HG02840 (cell line): ENCODE data around the gene SLC66A1.

Experiments
- ATAC-seq: cut with Tn5 transposase; IDR thresholded peaks from one replicate; pipeline ENCODE4 v1.9.1; 2021; ENCODE audit warnings: mild to moderate bottlenecking, moderate library complexity, moderate number of reproducible peaks; ENCODE audit not compliant: unreplicated experiment, low FRiP score

SLC66A1 gene

GRCh38 chr1:19341201-19342061, 29.3 kb downstream of the SLC66A1 start:
- no peak for ATAC-seq

DNA sequence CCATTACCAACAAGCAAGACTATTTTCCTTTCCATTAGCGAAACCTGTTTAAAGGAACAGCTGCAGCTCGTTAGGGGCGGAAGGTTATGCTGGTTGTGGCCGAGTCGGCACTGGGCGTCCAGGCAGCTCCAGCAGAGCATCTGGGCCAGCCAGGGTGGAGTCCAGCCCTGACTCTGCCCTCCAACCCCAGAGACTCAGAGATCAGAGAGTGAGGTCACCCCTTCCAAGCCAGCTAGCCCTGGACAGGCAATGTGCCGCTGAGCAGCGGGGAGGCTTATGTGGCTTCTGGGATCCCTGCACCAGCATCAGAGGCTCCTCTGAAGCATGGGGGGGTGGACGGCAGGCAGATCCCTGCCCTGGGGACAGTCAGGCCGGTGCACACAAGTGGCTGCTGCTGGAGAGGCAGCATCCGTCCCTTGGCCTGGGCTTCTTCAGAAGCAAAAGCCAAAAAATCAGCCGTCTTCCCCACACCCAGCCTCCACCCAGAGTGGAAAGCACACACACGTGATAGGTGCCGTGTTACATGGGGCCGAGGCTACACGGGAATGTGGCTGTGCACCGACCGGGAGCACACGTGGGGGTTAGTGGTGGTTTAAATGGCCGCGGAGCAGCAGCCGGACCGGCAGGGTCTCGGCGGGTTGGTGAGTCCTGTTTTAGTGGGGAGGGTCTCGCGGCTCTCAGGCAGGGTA, 30.1 kb downstream of the SLC66A1 start:
- ATAC-seq, result no peak

GRCh38 chr1:19342894-19343616, 30.9 kb downstream of the SLC66A1 start:
- no peak for ATAC-seq

GRCh38 chr1:19343617-19344350, 31.7 kb downstream of the SLC66A1 start:
- no peak for ATAC-seq

GRCh38 chr1:19344372-19344810, 32.3 kb downstream of the SLC66A1 start:
- ATAC-seq, result no peak

- ATAC-seq, result no peak
Measured at GRCh38 chr1:19344831-19345230, 32.7 kb downstream of the SLC66A1 start.

- ATAC-seq, result no peak
Measured at GRCh38 chr1:19345391-19345790, 33.3 kb downstream of the SLC66A1 start.

DNA sequence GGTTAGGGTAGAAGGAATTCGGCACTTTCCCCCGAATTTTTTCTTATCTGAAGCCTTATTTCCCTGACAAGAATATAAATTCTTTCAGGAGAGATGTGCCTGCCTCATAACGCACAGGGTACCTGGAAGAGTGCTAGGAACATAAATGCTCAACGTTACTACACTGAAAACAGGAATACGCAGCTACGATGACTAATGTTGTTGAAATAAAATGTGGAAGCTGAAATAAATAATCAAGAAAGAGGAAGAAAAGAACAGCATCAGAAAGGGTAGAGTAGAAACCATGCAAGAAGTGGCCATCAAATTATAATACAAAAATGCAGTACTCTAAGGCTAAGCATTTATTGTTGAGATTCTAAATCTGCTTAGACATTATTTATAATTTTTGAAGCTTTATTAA, 33.9 kb downstream of the SLC66A1 start:
- no peak for ATAC-seq

DNA sequence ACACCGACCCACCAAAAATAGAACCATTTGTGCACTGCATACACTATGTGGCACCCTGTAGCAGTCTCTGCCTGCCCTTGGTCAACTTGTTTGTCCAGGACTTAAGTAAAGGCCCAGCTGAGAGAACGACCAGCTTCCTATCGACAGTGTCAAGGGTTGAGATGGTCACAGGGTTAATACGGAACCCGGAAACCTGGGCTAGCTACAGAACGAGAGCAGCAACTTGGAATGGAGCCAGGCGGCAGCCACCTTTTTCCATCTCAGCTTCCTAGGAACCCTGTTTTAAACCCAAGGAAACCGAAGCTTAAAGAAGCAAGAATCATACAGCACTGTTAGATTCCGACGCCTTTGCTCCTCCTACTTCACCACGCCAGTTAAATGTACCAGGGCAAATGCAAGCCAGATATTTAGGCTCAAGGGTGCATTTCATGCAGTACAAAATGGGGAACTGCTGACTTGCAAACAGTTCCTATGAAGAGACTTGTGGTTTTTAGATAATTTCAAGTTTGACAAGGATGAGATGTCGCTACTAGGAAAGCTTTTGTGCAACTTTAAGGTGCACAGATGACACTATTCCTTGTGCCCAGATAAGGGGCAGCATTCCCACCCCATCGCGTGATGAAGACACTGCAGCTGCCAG, 35.5 kb downstream of the SLC66A1 start:
- ATAC-seq, result no peak

DNA sequence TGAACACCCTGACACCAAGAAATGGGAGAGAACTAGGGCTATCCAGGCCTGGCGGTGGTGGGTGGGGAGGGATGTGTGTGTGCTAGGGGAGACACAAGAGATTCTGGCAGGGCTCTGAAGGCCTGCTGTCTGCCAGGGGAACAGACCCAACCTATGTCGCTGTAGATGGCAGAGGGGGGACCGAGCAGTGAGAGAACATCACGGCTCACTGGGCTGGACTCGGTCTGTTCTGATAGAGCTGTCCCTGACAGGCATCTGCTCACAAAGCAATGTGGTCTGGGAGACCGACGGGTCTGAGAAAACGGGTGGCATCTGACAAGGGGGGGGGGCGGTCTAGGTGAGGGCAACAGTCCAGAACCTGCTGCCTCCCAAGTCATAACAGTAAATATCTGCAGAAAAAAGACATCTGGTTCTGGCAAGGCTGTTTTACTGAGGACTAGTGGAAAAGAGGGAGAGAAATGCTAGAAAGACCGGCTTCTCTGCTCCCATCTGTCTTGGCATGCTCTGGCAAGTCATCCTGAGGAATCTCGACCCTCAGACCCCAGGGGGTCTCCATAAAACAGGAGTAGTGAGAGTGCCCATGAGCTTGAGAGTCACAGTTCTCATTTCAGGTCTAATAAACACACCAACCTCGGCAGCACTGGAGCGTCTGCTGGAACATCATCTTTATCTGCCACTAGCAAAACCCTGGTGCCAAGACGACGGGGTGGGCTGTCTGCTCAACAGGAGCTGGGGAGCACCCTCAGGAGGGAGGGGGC, 36.5 kb downstream of the SLC66A1 start:
- no peak for ATAC-seq

- no peak for ATAC-seq
Measured at GRCh38 chr1:19349999-19350398, 37.9 kb downstream of the SLC66A1 start.

DNA sequence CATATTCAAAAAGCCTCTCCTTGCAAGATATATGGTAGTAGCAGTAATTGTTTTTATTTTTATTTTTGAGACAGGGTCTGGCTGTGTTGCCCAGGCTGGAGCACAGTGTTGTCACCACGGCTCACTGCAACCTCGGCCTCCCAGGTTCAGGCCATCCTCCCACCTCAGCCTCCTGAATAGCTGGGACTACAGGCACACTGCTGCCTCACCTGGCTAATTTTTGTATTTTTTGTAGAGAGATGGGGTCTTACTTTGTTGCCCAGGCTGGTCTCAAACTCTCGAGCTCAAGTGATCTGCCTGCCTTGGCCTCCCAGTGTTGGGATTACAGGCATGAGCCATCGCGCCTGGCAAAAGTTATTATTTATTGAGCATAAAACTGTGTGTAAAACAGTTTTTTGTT, 38.4 kb downstream of the SLC66A1 start:
- ATAC-seq, result no peak

- ATAC-seq, result no peak
Measured at GRCh38 chr1:19351873-19352272, 39.7 kb downstream of the SLC66A1 start.

GRCh38 chr1:19352839-19353238, 40.7 kb downstream of the SLC66A1 start:
- ATAC-seq, result no peak

- no peak for ATAC-seq
Measured at GRCh38 chr1:19353596-19353995, 41.5 kb downstream of the SLC66A1 start.

- ATAC-seq, result no peak
Measured at GRCh38 chr1:19354531-19354981, 42.4 kb downstream of the SLC66A1 start.

DNA sequence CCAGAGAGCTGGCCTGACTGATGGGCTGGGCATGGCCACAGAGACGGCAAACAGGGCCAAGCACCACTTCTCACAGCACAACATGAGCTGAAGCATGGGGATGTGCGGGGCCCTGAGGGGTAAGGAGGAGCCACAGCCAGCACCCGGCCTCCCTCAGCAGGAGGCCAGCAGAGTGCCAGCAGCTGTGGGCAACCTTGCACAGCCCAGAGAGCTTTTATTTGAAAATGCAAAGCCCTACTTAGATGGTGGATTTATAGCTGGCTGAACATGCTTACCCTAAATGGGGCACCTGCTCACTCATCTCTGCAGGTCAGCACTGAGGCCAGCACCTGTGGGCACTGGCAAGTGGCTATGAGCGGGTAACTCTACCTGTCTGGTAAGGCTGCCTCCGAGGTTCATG, 44.1 kb downstream of the SLC66A1 start:
- ATAC-seq, result no peak

DNA sequence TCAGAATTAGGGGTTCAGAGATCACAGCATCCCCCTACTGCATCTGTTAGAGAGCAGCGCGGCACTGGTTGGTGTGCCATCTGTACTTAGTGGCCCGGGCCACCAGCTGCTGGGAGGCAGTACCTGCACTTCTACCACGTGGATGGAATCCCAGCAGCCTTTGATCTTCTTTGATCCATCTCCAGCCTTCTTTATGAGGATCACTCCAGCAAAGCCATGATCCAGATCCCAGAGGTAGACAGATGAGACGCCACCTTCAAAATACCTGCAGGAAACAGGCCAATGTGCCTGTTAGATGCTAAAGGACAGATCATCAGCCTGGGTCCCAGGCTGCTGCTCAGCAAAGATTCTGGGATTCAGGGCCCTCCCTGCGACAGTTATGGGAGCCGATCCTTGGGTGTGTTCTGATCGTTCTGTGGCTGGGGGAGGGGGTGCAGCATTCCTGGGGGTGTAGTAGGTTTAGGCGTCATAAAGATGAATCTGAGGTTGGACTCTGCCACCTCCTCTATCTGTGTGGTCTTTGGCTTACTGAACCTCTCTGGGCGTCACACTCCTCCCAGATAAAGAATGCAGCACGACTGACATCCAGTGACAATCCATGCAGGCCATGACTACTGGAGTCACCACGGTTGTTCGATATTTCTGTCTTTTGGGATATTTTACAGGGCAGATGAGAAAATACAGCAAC, 45.3 kb downstream of the SLC66A1 start:
- ATAC-seq, result no peak

DNA sequence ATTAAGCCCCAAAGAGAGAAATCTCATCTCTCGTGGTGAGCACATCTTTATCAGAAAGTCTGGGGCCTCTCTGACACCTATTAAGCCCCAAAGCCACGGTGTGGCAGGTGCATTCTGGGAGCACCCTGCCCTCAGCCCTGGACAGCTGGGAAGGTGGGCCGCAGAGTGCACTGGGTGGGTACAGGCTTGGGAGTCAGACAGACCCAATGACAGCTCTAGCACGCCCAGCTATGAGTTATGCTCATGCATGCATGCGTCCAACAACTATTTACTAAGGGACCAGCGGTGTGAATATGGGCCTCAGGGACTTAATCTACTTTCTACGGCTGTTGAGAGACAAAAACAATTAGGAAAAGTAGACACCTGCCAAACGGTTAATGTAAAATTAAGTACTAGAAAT, 46.6 kb downstream of the SLC66A1 start:
- no peak for ATAC-seq
